IMR-90 (cell line): ENCODE data around the gene GATA3. TPM values are rescaled to one million over a fixed set of nuclear protein-coding genes. Genes with fewer than 3 reads are reported as not detected.

Experiments used
- ATAC-seq: fragments of 200-7000 bp; cut with Tn5 transposase; 2 replicates; pipeline ENCODE4 v1.9.1; 2020; ENCODE audit warnings: low read depth, mild to moderate bottlenecking, moderate library complexity
- BruUV-seq: library from RNA; stranded (reverse); fragments of 400-500 nt; replicated peaks from 2 replicates; lab custom pipeline; 2021; lab: Mats Ljungman, UMichigan
- CTCF ChIA-PET: fragments of 300-600 bp; formaldehyde crosslinking; extraction: SDS; loops from one replicate; lab custom pipeline; 2021; ENCODE audit warnings: antibody characterized with exemption; lab: Yijun Ruan, JAX
- POLR2A ChIA-PET: fragments of 300-600 bp; sonication (Branson Sonifier 250); formaldehyde crosslinking; loops from one replicate; lab custom pipeline; 2022; ENCODE audit warnings: antibody characterized with exemption; ENCODE audit not compliant: unreplicated experiment; lab: Charles Lee
- DNase-seq: peaks from one replicate; pipeline ENCODE4 v3.0.0; 2013
- H2AFZ ChIP-seq: replicated peaks from 2 replicates; pipeline ENCODE3; 2013; ENCODE audit warnings: low read length, mild to moderate bottlenecking; ENCODE audit not compliant: poor library complexity
- H2AK5ac ChIP-seq: 2 replicates; pipeline ENCODE4 v1.6.1; 2013; ENCODE audit warnings: low read depth, low read length, inconsistent platforms
- H2AK9ac ChIP-seq: replicated peaks from 2 replicates; pipeline ENCODE3; 2013; ENCODE audit warnings: mild to moderate bottlenecking, low read depth, low read length, moderate library complexity; ENCODE audit not compliant: poor library complexity
- H2BK120ac ChIP-seq: 2 replicates; pipeline ENCODE4 v1.6.1; 2013; ENCODE audit warnings: low read depth, low read length, inconsistent platforms
- H2BK15ac ChIP-seq: 3 replicates; pipeline ENCODE4 v1.6.1; 2013; ENCODE audit warnings: low read depth, low read length, inconsistent platforms
- H2BK20ac ChIP-seq: 2 replicates; pipeline ENCODE4 v1.6.1; 2013; ENCODE audit warnings: low read depth, mild to moderate bottlenecking, inconsistent platforms, low read length, moderate library complexity
- H2BK5ac ChIP-seq: 2 replicates; pipeline ENCODE4 v1.6.1; 2013; ENCODE audit warnings: mild to moderate bottlenecking, low read depth, low read length, inconsistent platforms; ENCODE audit not compliant: poor library complexity, severe bottlenecking
- H3K14ac ChIP-seq: replicated peaks from 2 replicates; pipeline ENCODE4 v1.6.1; 2013; ENCODE audit warnings: low read depth, low read length, inconsistent platforms
- H3K18ac ChIP-seq: 2 replicates; pipeline ENCODE4 v1.6.1; 2013; ENCODE audit warnings: low read depth, low read length, control low read depth
- H3K23ac ChIP-seq: 2 replicates; pipeline ENCODE4 v1.6.1; 2013; ENCODE audit warnings: low read depth, low read length, inconsistent platforms
- H3K27ac ChIP-seq: 2 replicates; pipeline ENCODE4 v1.5.1; 2013; ENCODE audit warnings: mild to moderate bottlenecking, control low read depth, low read length; ENCODE audit not compliant: insufficient read depth
- H3K27me3 ChIP-seq: 2 replicates; pipeline ENCODE4 v1.6.1; 2013; ENCODE audit warnings: low read length; ENCODE audit not compliant: control insufficient read depth, insufficient read depth
- H3K36me3 ChIP-seq: 2 replicates; pipeline ENCODE4 v1.6.1; 2013; ENCODE audit warnings: low read length, mixed read lengths; ENCODE audit not compliant: control insufficient read depth, insufficient read depth
- H3K4ac ChIP-seq: 2 replicates; pipeline ENCODE4 v1.6.1; 2013; ENCODE audit warnings: low read depth, low read length, inconsistent platforms
- H3K4me1 ChIP-seq: 2 replicates; pipeline ENCODE4 v1.6.1; 2013; ENCODE audit warnings: low read length, mixed read lengths; ENCODE audit not compliant: control insufficient read depth, insufficient read depth
- H3K4me2 ChIP-seq: 2 replicates; pipeline ENCODE4 v1.6.1; 2013; ENCODE audit warnings: low read depth, mild to moderate bottlenecking, control low read depth, low read length, moderate library complexity
- H3K4me3 ChIP-seq: 2 replicates; pipeline ENCODE4 v1.5.1; 2013; ENCODE audit warnings: low read depth, mild to moderate bottlenecking, control low read depth, low read length, moderate library complexity; ENCODE audit not compliant: insufficient read depth
- H3K56ac ChIP-seq: 2 replicates; pipeline ENCODE4 v1.6.1; 2013; ENCODE audit warnings: low read length, inconsistent platforms; ENCODE audit not compliant: insufficient read depth; ENCODE audit errors: extremely low read depth
- H3K79me1 ChIP-seq, 2 experiments: 2 replicates each; pipeline ENCODE4 v1.6.1; 2013; ENCODE audit warnings: low read length in 2 of 2, inconsistent platforms in 1 of 2, low read depth in 1 of 2
- H3K9ac ChIP-seq: 2 replicates; pipeline ENCODE4 v1.6.1; 2013; ENCODE audit warnings: low read depth, low read length, control low read depth
- H3K9me1 ChIP-seq: 2 replicates; pipeline ENCODE4 v1.6.1; 2013; ENCODE audit warnings: low read length, inconsistent platforms; ENCODE audit not compliant: insufficient read depth
- H3K9me3 ChIP-seq: 2 replicates; pipeline ENCODE4 v1.6.1; 2013; ENCODE audit warnings: low read length; ENCODE audit not compliant: control insufficient read depth, insufficient read depth
- H4K20me1 ChIP-seq: 2 replicates; pipeline ENCODE4 v1.6.1; 2013; ENCODE audit warnings: low read length, inconsistent platforms; ENCODE audit not compliant: insufficient read depth
- H4K5ac ChIP-seq: 2 replicates; pipeline ENCODE4 v1.6.1; 2013; ENCODE audit warnings: mild to moderate bottlenecking, low read depth, low read length, control low read depth
- H4K8ac ChIP-seq, 2 experiments: 2 replicates each; pipeline ENCODE4 v1.6.1; 2013; ENCODE audit warnings: low read depth in 2 of 2, low read length in 2 of 2, control low read depth in 1 of 2, inconsistent platforms in 1 of 2
- H4K91ac ChIP-seq: 2 replicates; pipeline ENCODE4 v1.6.1; 2013; ENCODE audit warnings: low read depth, low read length, inconsistent platforms; ENCODE audit not compliant: insufficient read depth
- BHLHE40 ChIP-seq: fragments of 150-350 bp; IDR thresholded peaks from 2 replicates; pipeline ENCODE4 v1.6.1; 2016; ENCODE audit warnings: mild to moderate bottlenecking, low read depth, low read length
- CEBPB ChIP-seq: IDR thresholded peaks from 2 replicates; pipeline ENCODE4 v1.6.1; 2012; ENCODE audit warnings: low read depth, low read length, improper control_type of control experiment
- CHD1 ChIP-seq: IDR thresholded peaks from 2 replicates; pipeline ENCODE4 v1.6.1; 2012; ENCODE audit warnings: low read depth, low read length, improper control_type of control experiment
- FOS ChIP-seq: fragments of 150-350 bp; IDR thresholded peaks from 2 replicates; pipeline ENCODE4 v1.6.1; 2016; ENCODE audit warnings: low read depth, low read length
- MAFK ChIP-seq: IDR thresholded peaks from 2 replicates; pipeline ENCODE4 v1.6.1; 2012; ENCODE audit warnings: low read depth, low read length, improper control_type of control experiment
- MAZ ChIP-seq: IDR thresholded peaks from 2 replicates; pipeline ENCODE4 v1.6.1; 2012; ENCODE audit warnings: low read depth, mild to moderate bottlenecking, low read length, improper control_type of control experiment, moderate library complexity, borderline replicate concordance
- MXI1 ChIP-seq: IDR thresholded peaks from 2 replicates; pipeline ENCODE4 v1.6.1; 2012; ENCODE audit warnings: low read depth, mild to moderate bottlenecking, low read length, moderate library complexity, borderline replicate concordance
- NFE2L2 ChIP-seq: fragments of 150-350 bp; IDR thresholded peaks from 2 replicates; pipeline ENCODE4 v1.6.1; 2016; ENCODE audit warnings: low read depth, mild to moderate bottlenecking, low read length
- POLR2A ChIP-seq: IDR thresholded peaks from 2 replicates; pipeline ENCODE4 v1.6.1; 2012; ENCODE audit warnings: mild to moderate bottlenecking, low read depth, low read length
- RAD21 ChIP-seq: IDR thresholded peaks from 2 replicates; pipeline ENCODE4 v1.6.1; 2012; ENCODE audit warnings: low read length, improper control_type of control experiment
- RCOR1 ChIP-seq: IDR thresholded peaks from 2 replicates; pipeline ENCODE4 v1.6.1; 2012; ENCODE audit warnings: mild to moderate bottlenecking, low read length, improper control_type of control experiment; ENCODE audit not compliant: insufficient replicate concordance
- RFX5 ChIP-seq: IDR thresholded peaks from 2 replicates; pipeline ENCODE4 v1.8.0; 2012; ENCODE audit warnings: low read depth, mild to moderate bottlenecking, low read length, moderate library complexity
- SMC3 ChIP-seq: fragments of 150-350 bp; IDR thresholded peaks from 2 replicates; pipeline ENCODE4 v1.6.1; 2016; ENCODE audit warnings: low read depth, mild to moderate bottlenecking, antibody characterized with exemption, low read length, moderate library complexity
- WGBS, 2 experiments: methylation state at CpG; one replicate each; pipeline versions ENCODE4 v1.1.5 to v1.1.7; 2013; ENCODE audit warnings: missing lambda C conversion rate in 2 of 2; ENCODE audit not compliant: insufficient read length in 1 of 2; ENCODE audit errors: extremely low coverage in 2 of 2; 5-methylcytosine and 5-hydroxymethylcytosine counted together
- dilution Hi-C: fragments of 300-500 bp; cut with HindIII; formaldehyde crosslinking; loops from one replicate; pipeline ENCODE4 v1.14.3; 2018; ENCODE audit warnings: low sequenced_read_pairs; ENCODE audit not compliant: unreplicated experiment
- in situ Hi-C: fragments of 300-500 bp; cut with MboI; formaldehyde crosslinking; loops from 3 replicates; pipeline ENCODE4 v1.14.3; 2019; ENCODE audit warnings: low sequenced_read_pairs, inconsistent platforms, mixed read lengths
- intact Hi-C: fragments of 100-400 bp; cut with micrococcal nuclease; formaldehyde crosslinking; loops from 2 replicates; pipeline ENCODE4 v1.10.0; 2022
- polyA plus RNA-seq, 3 experiments: library from polyadenylated mRNA; depleted of rRNA; stranded (reverse); fragments of >200 nt; gene quantifications; 2 replicates each; pipeline ENCODE4 v1.2.3, GENCODE V29; 2012; ENCODE audit warnings: low replicate concordance in 1 of 3
- total RNA-seq: library from RNA; depleted of rRNA; stranded (reverse); fragments of >200 nt; gene quantifications from 2 replicates; pipeline ENCODE4 v1.2.3, GENCODE V29; 2012
- TF ChIP-seq, protein P1 (sequence below): fragments of 150-350 bp; IDR thresholded peaks from 2 replicates; pipeline ENCODE4 v1.6.1; 2017; ENCODE audit warnings: mild to moderate bottlenecking, antibody characterized with exemption, low read length, low read depth
- TF ChIP-seq, protein P2 (sequence below): fragments of 150-350 bp; IDR thresholded peaks from 2 replicates; pipeline ENCODE4 v1.6.1; 2016; ENCODE audit warnings: low read depth, mild to moderate bottlenecking, low read length, moderate library complexity, borderline replicate concordance

GATA3 gene
- total and polyA plus RNA-seq, 2 of the 4 experiments (the other 2 are of a cell fraction): 0.21 TPM; not detected in 1

DNA sequence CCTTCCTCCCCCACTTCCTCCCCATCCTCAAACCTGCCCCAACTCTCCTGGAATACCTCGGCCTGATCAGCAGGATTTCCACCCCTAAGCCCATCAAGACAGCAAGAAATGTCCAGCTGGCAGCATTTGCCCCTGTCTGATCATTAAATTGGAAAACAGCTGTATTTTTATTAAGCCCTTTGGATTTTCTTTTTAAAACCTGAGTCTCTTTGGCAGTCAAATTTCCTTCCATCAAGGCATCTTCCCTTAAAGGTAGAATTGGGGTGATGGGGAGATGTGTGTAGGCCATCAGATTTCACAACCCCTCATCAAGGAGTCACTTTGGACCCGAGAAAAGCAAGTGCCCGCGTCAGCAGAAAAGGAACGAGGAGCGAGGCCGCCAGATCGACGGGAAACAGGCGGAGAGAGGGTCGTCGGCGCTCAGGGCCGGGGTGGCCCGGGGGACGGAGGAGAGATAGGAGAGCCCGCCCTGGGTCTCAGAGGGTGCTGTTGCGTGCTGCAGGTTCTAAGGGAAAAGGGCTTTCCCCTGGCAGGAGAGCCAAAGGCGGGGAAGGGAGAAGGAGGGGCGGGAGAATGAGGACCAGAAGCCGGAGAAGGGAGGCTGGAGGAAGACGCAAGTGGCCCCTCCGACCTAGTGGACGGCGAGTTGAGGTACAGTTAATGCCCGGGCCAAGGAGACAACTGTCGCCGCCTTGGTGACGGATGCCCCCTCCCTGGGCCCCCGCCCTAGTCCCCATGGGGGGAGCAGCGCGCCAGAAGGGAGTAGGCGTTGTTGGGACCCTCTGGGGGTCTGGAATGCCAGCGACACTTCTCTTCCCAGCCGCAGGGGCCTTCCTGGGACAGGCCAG, 11.5 kb upstream of the GATA3 start:
- in situ Hi-C loops (no loop called here), dilution Hi-C loops (no loop called here), intact Hi-C loops (no loop called here)
- Histone ChIP-seq H3K9me3 (peaks cover 11% of the 10 kb centered on the region; the same call in 1 of the 2 replicates), H4K20me1 (no peaks in the 10 kb centered on the region; the same call in 1 of the 2 replicates), H3K4ac (no peak overlapping the region), H2AFZ (no peak overlapping the region), H4K5ac (no peak overlapping the region), H2BK15ac (no peak overlapping the region), H3K9ac (no peak overlapping the region), H3K18ac (no peak overlapping the region), H3K4me3 (no peak overlapping the region), H2AK9ac (no peak overlapping the region), H3K9me1 (no peaks in the 10 kb centered on the region), H3K4me1 (0 out of 2 replicates have a peak, but pooled peaks cover 1% of the 10 kb centered on the region), H2AK5ac (no peak overlapping the region), H4K91ac (no peak overlapping the region), H3K23ac (no peak overlapping the region), H3K56ac (no peak overlapping the region), H3K79me1 (no peaks in the 10 kb centered on the region), H3K27ac (no peak overlapping the region), H2BK120ac (no peak overlapping the region), H2BK20ac (no peak overlapping the region), H3K27me3 (peaks cover 98% of the 10 kb centered on the region), H4K8ac (no peak overlapping the region), H3K14ac (no peak overlapping the region), H2BK5ac (no peak overlapping the region), H3K36me3 (no peaks in the 10 kb centered on the region), H3K4me2 (no peak overlapping the region)
- no peak for ATAC-seq
- no peak for DNase-seq
- POLR2A ChIA-PET: no interaction called here
- BruUV-seq: no TSS peak
- 3% methylated on average over 18 of the region's 35 CpGs; no CpG with 5 or more reads in 1 of the 2 experiments for WGBS, 2 experiments
- CTCF ChIA-PET: interaction anchor here (1.2 kb wide), 1 partner anchor 1166 kb away, joined by 4 read pairs; no protein-coding TSS in a partner anchor
- no peak for TF ChIP-seq MXI1
- TF ChIP-seq SMC3: no peak
- TF ChIP-seq BHLHE40: no peak
- no peak for TF ChIP-seq RAD21
- TF ChIP-seq POLR2A: no peak
- TF ChIP-seq, protein P1, sequence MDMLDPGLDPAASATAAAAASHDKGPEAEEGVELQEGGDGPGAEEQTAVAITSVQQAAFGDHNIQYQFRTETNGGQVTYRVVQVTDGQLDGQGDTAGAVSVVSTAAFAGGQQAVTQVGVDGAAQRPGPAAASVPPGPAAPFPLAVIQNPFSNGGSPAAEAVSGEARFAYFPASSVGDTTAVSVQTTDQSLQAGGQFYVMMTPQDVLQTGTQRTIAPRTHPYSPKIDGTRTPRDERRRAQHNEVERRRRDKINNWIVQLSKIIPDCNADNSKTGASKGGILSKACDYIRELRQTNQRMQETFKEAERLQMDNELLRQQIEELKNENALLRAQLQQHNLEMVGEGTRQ: no peak
- no peak for TF ChIP-seq FOS
- TF ChIP-seq CHD1: no peak
- TF ChIP-seq RCOR1: no peak
- no peak for TF ChIP-seq RFX5
- TF ChIP-seq NFE2L2: no peak
- no peak for TF ChIP-seq MAFK
- TF ChIP-seq, protein P2, sequence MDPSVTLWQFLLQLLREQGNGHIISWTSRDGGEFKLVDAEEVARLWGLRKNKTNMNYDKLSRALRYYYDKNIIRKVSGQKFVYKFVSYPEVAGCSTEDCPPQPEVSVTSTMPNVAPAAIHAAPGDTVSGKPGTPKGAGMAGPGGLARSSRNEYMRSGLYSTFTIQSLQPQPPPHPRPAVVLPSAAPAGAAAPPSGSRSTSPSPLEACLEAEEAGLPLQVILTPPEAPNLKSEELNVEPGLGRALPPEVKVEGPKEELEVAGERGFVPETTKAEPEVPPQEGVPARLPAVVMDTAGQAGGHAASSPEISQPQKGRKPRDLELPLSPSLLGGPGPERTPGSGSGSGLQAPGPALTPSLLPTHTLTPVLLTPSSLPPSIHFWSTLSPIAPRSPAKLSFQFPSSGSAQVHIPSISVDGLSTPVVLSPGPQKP: no peak
- TF ChIP-seq MAZ: no peak
- TF ChIP-seq CEBPB: no peak
